ENCODE data around the gene WDR70. TPM values are rescaled to one million over a fixed set of nuclear protein-coding genes. Genes with fewer than 3 reads are reported as not detected.

WDR70 gene
- total and polyA plus RNA-seq, 2 of the 8 experiments (the other 6 are each of a cell fraction or from before 2014, with no cell fraction given): 10.6 to 37.4 TPM

- Histone ChIP-seq H3K4ac (replicated peaks; ENCODE audit: insufficient read length, low read depth, low read length) (no peak overlapping the region), H3K79me2 (ENCODE audit: control insufficient read depth in 1 of 2, insufficient read depth in 2 of 2, low read length in 2 of 2) (no peaks in the 10 kb centered on the region), H3K23me2 (ENCODE audit: low read depth, low read length) (no peaks in the 10 kb centered on the region), H3K14ac (ENCODE audit: insufficient read length) (no peak overlapping the region), H3K79me1 (ENCODE audit: low read depth, low read length) (no peaks in the 10 kb centered on the region), H2BK5ac (ENCODE audit: low read depth, low read length) (no peak overlapping the region), H4K5ac (ENCODE audit: insufficient read length, low read depth, low read length) (no peak overlapping the region), H3K9me3 (ENCODE audit: insufficient read depth in 2 of 2, low read depth in 1 of 2, low read length in 1 of 2) (peaks cover 0 to 5% of the 10 kb centered on the region in 2 experiments; a peak in 1 of 4 replicates), H2BK12ac (ENCODE audit: low read depth, low read length) (no peak overlapping the region), H3K56ac (replicated peaks; ENCODE audit: insufficient read length, low read depth, low read length) (no peak overlapping the region), H4K8ac (ENCODE audit: extremely low read depth, insufficient read depth, low read length) (no peak overlapping the region), H2BK15ac (ENCODE audit: low read length) (no peak overlapping the region), H3K36me3 (ENCODE audit: control insufficient read depth in 2 of 4, insufficient read depth in 4 of 4, low read length in 3 of 4) (no peaks in the 10 kb centered on the region), H3K18ac (ENCODE audit: extremely low read depth, low read length) (no peak overlapping the region), H2AFZ (ENCODE audit: low read length) (no peak overlapping the region), H2BK120ac (replicated peaks; ENCODE audit: low read depth, low read length) (no peak overlapping the region), H2AK5ac (ENCODE audit: low read depth, low read length) (no peak overlapping the region), H3K4me1 (replicated peaks in 1 of 4; ENCODE audit: control insufficient read depth in 3 of 4, insufficient read depth in 4 of 4, low read length in 3 of 4) (no peaks in the 10 kb centered on the region), H3K23ac (ENCODE audit: insufficient read length) (no peak overlapping the region), H3K27ac (ENCODE audit: low read depth, low read length) (no peak overlapping the region), H3K27me3 (replicated peaks in 1 of 4; ENCODE audit: control insufficient read depth in 3 of 4, extremely low read depth in 1 of 4, insufficient read depth in 3 of 4, low read length in 3 of 4) (no peaks in the 10 kb centered on the region), H4K20me1 (replicated peaks in 1 of 2; ENCODE audit: control insufficient read depth in 1 of 2, insufficient read depth in 2 of 2, low read length in 2 of 2) (no peaks in the 10 kb centered on the region), H3K9ac (replicated peaks in 1 of 4; ENCODE audit: extremely low read depth in 1 of 4, low read depth in 3 of 4, low read length in 3 of 4) (no peak overlapping the region), H4K91ac (replicated peaks; ENCODE audit: insufficient read length, low read length) (no peak overlapping the region), H2BK20ac (ENCODE audit: low read length) (no peak overlapping the region), H3K4me2 (ENCODE audit: insufficient read depth in 1 of 2, low read depth in 2 of 2, low read length in 2 of 2) (no peak overlapping the region), H3K4me3 (ENCODE audit: extremely low read depth in 1 of 4, insufficient read depth in 2 of 4, low read depth in 3 of 4, low read length in 4 of 4) (no peak overlapping the region)
- ChIA-PET POLR2A (ENCODE audit: partially characterized antibody) (no interaction called here), CTCF (ENCODE audit: partially characterized antibody) (interaction anchor here (0.6 to 15.5 kb wide), 3 partner anchors 17 to 1806 kb away, joined by 3 to 113 read pairs (median 3); no protein-coding TSS in a partner anchor)
- FAIRE-seq (no peak), DNase-seq (ENCODE audit: low read depth in 1 of 2, low spot score in 2 of 2) (no peak)
- TF ChIP-seq KDM5A (IDR thresholded peaks at IDR 0.05; ENCODE audit: low read length) (no peak), POU5F1 (IDR thresholded peaks at IDR 0.05; ENCODE audit: low read depth, low read length) (no peak), GABPA (IDR thresholded peaks at IDR 0.05; ENCODE audit: borderline replicate concordance, insufficient read depth, low read length) (no peak), CHD2 (IDR thresholded peaks at IDR 0.05; ENCODE audit: low read length) (no peak), GTF2F1 (IDR thresholded peaks at IDR 0.05; ENCODE audit: borderline replicate concordance, low read depth, low read length) (no peak)
Observed at GRCh38 chr5:37742111-37742510, 363.0 kb downstream of the WDR70 start.
